Suprapubic skin (tissue), 4 donors: ENCODE measurements around the gene DRAM2. TPM values are rescaled to one million over a fixed set of nuclear protein-coding genes. Genes with fewer than 3 reads are reported as not detected.

Experiments
- DNase-seq, 2 donors: peaks; one replicate each; pipeline ENCODE4 v3.0.0-alpha.2; 2019; ENCODE audit warnings: low spot score in 2 of 2
- H3K27ac ChIP-seq: fragments of 200-600 bp; sonication (generic); one replicate; pipeline ENCODE4 v1.5.1; 2019
- H3K27me3 ChIP-seq: fragments of 200-600 bp; sonication (generic); one replicate; pipeline ENCODE4 v1.5.1; 2019
- H3K36me3 ChIP-seq: fragments of 200-600 bp; sonication (generic); one replicate; pipeline ENCODE4 v1.5.1; 2019
- H3K4me1 ChIP-seq: fragments of 200-600 bp; sonication (generic); one replicate; pipeline ENCODE4 v1.5.1; 2019
- H3K4me3 ChIP-seq: fragments of 200-600 bp; sonication (generic); one replicate; pipeline ENCODE4 v1.5.1; 2019; ENCODE audit warnings: mild to moderate bottlenecking
- H3K9me3 ChIP-seq: fragments of 200-600 bp; sonication (generic); one replicate; pipeline ENCODE4 v1.5.1; 2019
- CTCF ChIP-seq, 2 donors: fragments of 200-600 bp in 1 of 2; fragments of 450-650 bp in 1 of 2; sonication (generic) in 1 of 2; IDR thresholded peaks; one replicate each; pipeline ENCODE4 v1.5.1; 2016 to 2019; ENCODE audit warnings: antibody characterized with exemption in 2 of 2, mild to moderate bottlenecking in 1 of 2, moderate library complexity in 1 of 2
- EP300 ChIP-seq: sonication (generic); formaldehyde crosslinking; IDR thresholded peaks from one replicate; pipeline ENCODE4 v1.6.1; 2017; ENCODE audit warnings: antibody characterized with exemption
- POLR2A ChIP-seq, 2 donors: fragments of 450-650 bp; IDR thresholded peaks; one replicate each; pipeline ENCODE4 v1.6.1; 2017; ENCODE audit warnings: antibody characterized with exemption in 2 of 2, mild to moderate bottlenecking in 2 of 2, moderate library complexity in 2 of 2
- POLR2AphosphoS5 ChIP-seq, 3 donors: sonication (generic); formaldehyde crosslinking; IDR thresholded peaks; one replicate each; pipeline ENCODE4 v1.6.1; 2017; ENCODE audit warnings: antibody characterized with exemption in 3 of 3
- WGBS: methylation state at CpG from one replicate; pipeline ENCODE4 v1.1.5; 2018; 5-methylcytosine and 5-hydroxymethylcytosine counted together
- total RNA-seq, 4 donors: library from RNA; depleted of rRNA; stranded (reverse); fragments of >200 nt; gene quantifications; one replicate each; pipeline ENCODE4 v1.1.0, GENCODE V29; 2016

Gene DRAM2
- total RNA-seq, 4 donors from 2014 or later: 24.4 to 37.1 (median 31.1) TPM

DNA sequence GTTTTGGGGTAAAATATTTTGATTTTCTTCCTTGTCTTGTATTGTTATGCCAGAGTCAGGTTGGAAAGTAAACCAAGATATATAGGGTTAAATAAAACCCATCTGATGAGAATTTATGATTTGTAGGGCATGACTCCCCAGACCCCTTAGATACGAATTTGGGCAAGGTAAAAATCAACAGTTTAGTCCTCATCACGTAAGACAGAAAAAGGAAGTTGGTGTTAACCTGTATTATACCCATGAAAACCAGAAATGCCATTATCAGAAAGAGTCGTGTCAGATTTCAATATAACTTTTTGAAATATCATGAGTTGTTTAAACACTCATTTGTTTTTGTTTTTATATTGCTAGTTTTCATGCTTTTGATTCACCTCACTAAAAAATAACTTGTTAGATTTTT, 11.9 kb upstream of the DRAM2 start:
- DNase-seq: no peak
- no peak for TF ChIP-seq CTCF (IDR thresholded peaks at IDR 0.05)
- no peak for TF ChIP-seq POLR2AphosphoS5 (IDR thresholded peaks at IDR 0.05)
- no peak for TF ChIP-seq POLR2A (IDR thresholded peaks at IDR 0.05)
- H3K4me1 ChIP-seq: peaks cover 2% of the 10 kb centered on the region
- no peaks in the 10 kb centered on the region for H3K9me3 ChIP-seq
- peaks cover 62% of the 10 kb centered on the region for H3K36me3 ChIP-seq
- no peak overlapping the region for H3K27ac ChIP-seq
- 61% methylated on average over 3 of the region's 3 CpGs for WGBS
- no peak overlapping the region for H3K4me3 ChIP-seq
- H3K27me3 ChIP-seq: no peaks in the 10 kb centered on the region

- peaks cover 50% of the 10 kb centered on the region for H3K36me3 ChIP-seq
- no peaks in the 10 kb centered on the region for H3K9me3 ChIP-seq
- 84% methylated on average over 2 of the region's 2 CpGs for WGBS
- DNase-seq: no peak
- no peaks in the 10 kb centered on the region for H3K27me3 ChIP-seq
- peaks cover 2% of the 10 kb centered on the region for H3K4me1 ChIP-seq
- H3K27ac ChIP-seq: no peak overlapping the region
- H3K4me3 ChIP-seq: no peak overlapping the region
- TF ChIP-seq EP300 (no peak), CTCF (IDR thresholded peaks at IDR 0.05) (no peak), POLR2AphosphoS5 (IDR thresholded peaks at IDR 0.05) (no peak), POLR2A (IDR thresholded peaks at IDR 0.05) (no peak)
Observed at GRCh38 chr1:111148376-111148881, 8.5 kb upstream of the DRAM2 start.

- no peak for TF ChIP-seq EP300
- TF ChIP-seq POLR2A (IDR thresholded peaks at IDR 0.05): no peak
- TF ChIP-seq CTCF (IDR thresholded peaks at IDR 0.05): no peak
- TF ChIP-seq POLR2AphosphoS5 (IDR thresholded peaks at IDR 0.05): no peak
- H3K9me3 ChIP-seq: no peaks in the 10 kb centered on the region
- DNase-seq: no peak
- H3K4me3 ChIP-seq: no peak overlapping the region
- no peaks in the 10 kb centered on the region for H3K27me3 ChIP-seq
- H3K27ac ChIP-seq: no peak overlapping the region
- H3K4me1 ChIP-seq: peaks cover 7% of the 10 kb centered on the region
- WGBS: 87% methylated on average over 3 of the region's 3 CpGs
- H3K36me3 ChIP-seq: peaks cover 45% of the 10 kb centered on the region
Observed at GRCh38 chr1:111147948-111148347, 8.1 kb upstream of the DRAM2 start.

DNA sequence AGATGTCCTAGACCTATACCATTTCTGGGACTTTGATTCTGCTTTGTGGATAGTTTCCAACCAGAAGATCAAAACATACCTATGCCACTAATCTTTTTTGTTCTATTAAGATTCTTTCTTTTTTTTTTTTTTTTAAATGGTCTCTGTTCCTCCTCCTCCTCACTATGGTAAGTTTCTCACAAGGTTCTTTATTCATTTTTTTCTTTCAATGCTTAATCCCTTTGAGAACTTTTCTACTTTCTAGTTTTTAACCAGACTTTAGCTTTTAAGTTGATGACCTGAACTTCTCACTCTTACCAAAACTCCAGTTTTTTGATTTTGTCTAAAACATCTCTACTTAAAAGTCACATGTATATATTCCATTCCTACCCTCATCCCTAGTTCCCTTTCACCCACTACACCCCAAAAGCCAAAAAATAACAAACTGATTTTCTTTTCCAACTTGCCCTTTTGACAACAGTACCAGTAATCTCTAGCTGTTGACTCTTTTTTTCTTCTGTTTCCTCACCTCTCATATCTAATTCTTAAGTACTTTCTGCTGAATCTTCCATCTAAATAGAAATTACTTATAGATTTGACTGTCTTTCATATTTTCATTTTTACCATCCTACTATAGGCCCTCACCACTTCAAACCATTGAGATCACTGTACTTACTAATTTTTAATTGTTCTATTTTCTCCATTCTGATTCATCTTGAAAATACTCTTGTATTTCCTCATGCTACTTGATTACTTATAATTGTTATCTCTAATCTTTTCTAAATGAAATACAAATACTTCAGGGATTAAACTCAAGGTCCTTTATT, 6.3 kb upstream of the DRAM2 start:
- Histone ChIP-seq H3K4me3 (no peak overlapping the region), H3K36me3 (peaks cover 36% of the 10 kb centered on the region), H3K4me1 (peaks cover 25% of the 10 kb centered on the region), H3K27ac (no peak overlapping the region), H3K27me3 (no peaks in the 10 kb centered on the region), H3K9me3 (no peaks in the 10 kb centered on the region)
- no peak for DNase-seq
- TF ChIP-seq EP300: no peak

GRCh38 chr1:111145542-111145941, 5.6 kb upstream of the DRAM2 start:
- Histone ChIP-seq H3K9me3 (no peaks in the 10 kb centered on the region), H3K4me3 (no peak overlapping the region), H3K27ac (no peak overlapping the region), H3K36me3 (peaks cover 33% of the 10 kb centered on the region), H3K4me1 (peaks cover 29% of the 10 kb centered on the region), H3K27me3 (no peaks in the 10 kb centered on the region)
- no peak for TF ChIP-seq POLR2AphosphoS5 (IDR thresholded peaks at IDR 0.05)
- 94% methylated on average over 2 of the region's 2 CpGs for WGBS
- no peak for DNase-seq

GRCh38 chr1:111142356-111142975, 2.6 kb upstream of the DRAM2 start:
- H3K27ac ChIP-seq: no peak overlapping the region
- no peak overlapping the region for H3K4me3 ChIP-seq
- H3K36me3 ChIP-seq: peaks cover 9% of the 10 kb centered on the region
- WGBS: 52% methylated on average over 5 of the region's 5 CpGs
- no peaks in the 10 kb centered on the region for H3K9me3 ChIP-seq
- no peaks in the 10 kb centered on the region for H3K27me3 ChIP-seq
- TF ChIP-seq POLR2AphosphoS5 (IDR thresholded peaks at IDR 0.05): no peak
- no peak for TF ChIP-seq CTCF (IDR thresholded peaks at IDR 0.05)
- no peak for TF ChIP-seq POLR2A (IDR thresholded peaks at IDR 0.05)
- no peak for TF ChIP-seq EP300
- peaks cover 44% of the 10 kb centered on the region for H3K4me1 ChIP-seq
- no peak for DNase-seq
